HepG2 (cell line): ENCODE data around the gene PSMB3. TPM values are rescaled to one million over a fixed set of nuclear protein-coding genes. Genes with fewer than 3 reads are reported as not detected.

Experiments used
- HOXA9 ChIP-seq: sonication (generic); formaldehyde crosslinking; IDR thresholded peaks from 2 replicates; pipeline ENCODE4 v1.8.1; 2022; ENCODE audit warnings: missing genetic modification reagents, mild to moderate bottlenecking, moderate library complexity, borderline replicate concordance
- IKZF1 ChIP-seq: fragments of 450-650 bp; IDR thresholded peaks from 2 replicates; pipeline ENCODE4 v1.7.1; 2016
- KLF12 ChIP-seq: sonication (generic); formaldehyde crosslinking; IDR thresholded peaks from 2 replicates; pipeline ENCODE4 v1.4.0; 2020; ENCODE audit warnings: missing genetic modification reagents, borderline replicate concordance
- MIER3 ChIP-seq: IDR thresholded peaks from 2 replicates; pipeline ENCODE4 v1.6.1; 2016; ENCODE audit warnings: missing compliant biosample characterization, borderline replicate concordance
- MLLT10 ChIP-seq: sonication (generic); formaldehyde crosslinking; IDR thresholded peaks from 2 replicates; pipeline ENCODE4 v1.4.0; 2020; ENCODE audit warnings: missing genetic modification reagents
- NCOA1 ChIP-seq: sonication (generic); formaldehyde crosslinking; IDR thresholded peaks from 2 replicates; pipeline ENCODE4 v1.9.0; 2021; ENCODE audit warnings: missing genetic modification reagents
- NFE2L2 ChIP-seq: fragments of 150-350 bp; IDR thresholded peaks from 2 replicates; pipeline ENCODE4 v1.6.1; 2014; ENCODE audit warnings: low read length
- NFYC ChIP-seq: IDR thresholded peaks from 2 replicates; pipeline ENCODE4 v1.6.1; 2016; ENCODE audit warnings: missing genetic modification reagents, missing compliant biosample characterization
- NR1H2 ChIP-seq: sonication (generic); formaldehyde crosslinking; IDR thresholded peaks from 2 replicates; pipeline ENCODE4 v1.8.1; 2022; ENCODE audit warnings: low read depth, missing genetic modification reagents, borderline replicate concordance
- RFXAP ChIP-seq: sonication (generic); formaldehyde crosslinking; IDR thresholded peaks from 2 replicates; pipeline ENCODE4 v1.4.0; 2020; ENCODE audit warnings: missing genetic modification reagents, borderline replicate concordance
- SIX4 ChIP-seq: sonication (generic); formaldehyde crosslinking; IDR thresholded peaks from 2 replicates; pipeline ENCODE4 v1.4.0; 2020; ENCODE audit warnings: missing genetic modification reagents
- SSRP1 ChIP-seq: IDR thresholded peaks from 2 replicates; pipeline ENCODE4 v1.6.1; 2016; ENCODE audit warnings: control low read depth
- ZNF337 ChIP-seq: sonication (generic); formaldehyde crosslinking; IDR thresholded peaks from 2 replicates; pipeline ENCODE4 v1.5.1; 2020; ENCODE audit warnings: missing genetic modification reagents, low read depth, mild to moderate bottlenecking, borderline replicate concordance
- ZNF468 ChIP-seq: sonication (generic); formaldehyde crosslinking; IDR thresholded peaks from 2 replicates; pipeline ENCODE4 v1.8.0; 2022; ENCODE audit warnings: mild to moderate bottlenecking, moderate library complexity, missing genetic modification reagents
- ZNF83 ChIP-seq: sonication (generic); formaldehyde crosslinking; IDR thresholded peaks from 2 replicates; pipeline ENCODE4 v1.4.0; 2020; ENCODE audit warnings: missing genetic modification reagents, mild to moderate bottlenecking, borderline replicate concordance
- ZNF879 ChIP-seq: sonication (generic); formaldehyde crosslinking; IDR thresholded peaks from 2 replicates; pipeline ENCODE4 v1.8.1; 2023; ENCODE audit warnings: missing genetic modification reagents
- polyA plus RNA-seq, 8 experiments: library from polyadenylated mRNA; depleted of rRNA in 3 of 8; stranded (reverse) in 7 of 8; unstranded in 1 of 8; fragments of >200 nt; fragmentation: Illumina TruSeq in 4 of 8; extraction: Trizol in 4 of 8; gene quantifications; 2 replicates each; pipeline versions ENCODE4 v1.2.1 to v1.2.3, GENCODE V29; 2011 to 2016; ENCODE audit warnings: low read depth in 4 of 8, missing spikeins in 1 of 8, mixed read lengths in 1 of 8; ENCODE audit not compliant: insufficient read depth in 1 of 8
- total RNA-seq, 5 experiments: library from RNA; depleted of rRNA; stranded (reverse); fragments of >200 nt; fragmentation: Illumina TruSeq; extraction: Trizol; gene quantifications; 2 replicates each; pipeline ENCODE4 v1.2.3, GENCODE V29; 2016; ENCODE audit warnings: low read depth in 1 of 5
- TF ChIP-seq, protein P1 (sequence below): sonication (generic); formaldehyde crosslinking; IDR thresholded peaks from 2 replicates; pipeline ENCODE4 v1.4.0; 2020; ENCODE audit warnings: low read depth, mild to moderate bottlenecking, missing genetic modification reagents
- TF ChIP-seq, protein P2 (sequence below): sonication (generic); formaldehyde crosslinking; IDR thresholded peaks from 2 replicates; pipeline ENCODE4 v1.4.0; 2020; ENCODE audit warnings: mild to moderate bottlenecking, missing genetic modification reagents, borderline replicate concordance
- TF ChIP-seq, protein P3 (sequence below): sonication (generic); formaldehyde crosslinking; conservative IDR thresholded peaks from 2 replicates; pipeline ENCODE4 v1.8.1; 2023; ENCODE audit warnings: missing genetic modification reagents
- TF ChIP-seq, protein P4 (sequence below): sonication (generic); formaldehyde crosslinking; IDR thresholded peaks from 2 replicates; pipeline ENCODE4 v1.4.0; 2020; ENCODE audit warnings: missing genetic modification reagents

The PSMB3 gene
- total and polyA plus RNA-seq, 2 of the 13 experiments (the other 11 are each of a cell fraction or from before 2014, with no cell fraction given): 366 to 517 TPM

DNA sequence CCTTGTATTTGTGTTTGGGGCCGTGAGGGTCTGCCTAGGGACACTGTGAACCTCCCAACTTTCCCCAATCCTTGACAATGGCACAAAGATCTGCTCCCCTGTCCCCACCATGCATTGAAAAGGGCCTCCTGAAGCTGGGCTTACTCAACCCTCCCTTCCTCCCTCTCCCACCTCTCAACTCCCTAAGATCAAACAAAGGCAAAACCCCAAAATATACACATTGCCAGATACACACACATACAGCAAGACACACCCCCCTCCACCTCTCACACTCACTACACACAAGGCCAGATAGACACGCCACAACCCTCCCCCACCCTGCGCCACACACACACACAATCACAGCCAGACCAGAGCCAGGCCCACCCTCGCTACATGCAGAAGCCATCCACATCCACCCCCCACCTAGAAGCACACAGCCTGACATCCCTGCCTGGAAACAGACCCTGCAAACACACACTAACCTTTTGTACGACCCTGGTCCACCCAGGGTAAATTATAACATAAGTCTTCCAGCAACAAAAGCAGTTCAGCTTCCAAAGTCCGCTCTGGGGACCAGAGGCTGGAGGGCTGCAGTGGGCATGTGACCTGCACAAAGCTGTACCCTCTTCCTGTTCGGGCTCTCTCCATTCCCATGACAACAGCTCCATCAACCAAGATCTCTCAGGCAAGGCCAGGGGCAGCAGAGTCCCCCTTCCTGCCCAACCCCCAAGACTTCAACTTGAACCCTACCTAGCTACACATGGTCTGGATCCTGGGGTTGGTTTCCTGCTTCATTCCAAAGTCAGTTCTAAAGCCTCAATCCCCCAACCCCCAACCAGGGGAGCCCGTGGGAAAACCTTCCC is 6.3 kb upstream of the PSMB3 start (continued):
- TF ChIP-seq, protein P1, sequence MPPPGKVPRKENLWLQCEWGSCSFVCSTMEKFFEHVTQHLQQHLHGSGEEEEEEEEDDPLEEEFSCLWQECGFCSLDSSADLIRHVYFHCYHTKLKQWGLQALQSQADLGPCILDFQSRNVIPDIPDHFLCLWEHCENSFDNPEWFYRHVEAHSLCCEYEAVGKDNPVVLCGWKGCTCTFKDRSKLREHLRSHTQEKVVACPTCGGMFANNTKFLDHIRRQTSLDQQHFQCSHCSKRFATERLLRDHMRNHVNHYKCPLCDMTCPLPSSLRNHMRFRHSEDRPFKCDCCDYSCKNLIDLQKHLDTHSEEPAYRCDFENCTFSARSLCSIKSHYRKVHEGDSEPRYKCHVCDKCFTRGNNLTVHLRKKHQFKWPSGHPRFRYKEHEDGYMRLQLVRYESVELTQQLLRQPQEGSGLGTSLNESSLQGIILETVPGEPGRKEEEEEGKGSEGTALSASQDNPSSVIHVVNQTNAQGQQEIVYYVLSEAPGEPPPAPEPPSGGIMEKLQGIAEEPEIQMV (CRISPR knock-in tag): peak; percentile 83
- TF ChIP-seq MIER3 (CRISPR knock-in tag): peak; percentile 69
- no peak for TF ChIP-seq ZNF83 (CRISPR knock-in tag)
- no peak for TF ChIP-seq MLLT10
- TF ChIP-seq SSRP1: peak; percentile 81; the same call in 1 of the 2 replicates
- TF ChIP-seq ZNF879: no peak
- TF ChIP-seq IKZF1: 0 out of 2 replicates have a peak, but pooled peaks have one; percentile 21
- TF ChIP-seq, protein P2, sequence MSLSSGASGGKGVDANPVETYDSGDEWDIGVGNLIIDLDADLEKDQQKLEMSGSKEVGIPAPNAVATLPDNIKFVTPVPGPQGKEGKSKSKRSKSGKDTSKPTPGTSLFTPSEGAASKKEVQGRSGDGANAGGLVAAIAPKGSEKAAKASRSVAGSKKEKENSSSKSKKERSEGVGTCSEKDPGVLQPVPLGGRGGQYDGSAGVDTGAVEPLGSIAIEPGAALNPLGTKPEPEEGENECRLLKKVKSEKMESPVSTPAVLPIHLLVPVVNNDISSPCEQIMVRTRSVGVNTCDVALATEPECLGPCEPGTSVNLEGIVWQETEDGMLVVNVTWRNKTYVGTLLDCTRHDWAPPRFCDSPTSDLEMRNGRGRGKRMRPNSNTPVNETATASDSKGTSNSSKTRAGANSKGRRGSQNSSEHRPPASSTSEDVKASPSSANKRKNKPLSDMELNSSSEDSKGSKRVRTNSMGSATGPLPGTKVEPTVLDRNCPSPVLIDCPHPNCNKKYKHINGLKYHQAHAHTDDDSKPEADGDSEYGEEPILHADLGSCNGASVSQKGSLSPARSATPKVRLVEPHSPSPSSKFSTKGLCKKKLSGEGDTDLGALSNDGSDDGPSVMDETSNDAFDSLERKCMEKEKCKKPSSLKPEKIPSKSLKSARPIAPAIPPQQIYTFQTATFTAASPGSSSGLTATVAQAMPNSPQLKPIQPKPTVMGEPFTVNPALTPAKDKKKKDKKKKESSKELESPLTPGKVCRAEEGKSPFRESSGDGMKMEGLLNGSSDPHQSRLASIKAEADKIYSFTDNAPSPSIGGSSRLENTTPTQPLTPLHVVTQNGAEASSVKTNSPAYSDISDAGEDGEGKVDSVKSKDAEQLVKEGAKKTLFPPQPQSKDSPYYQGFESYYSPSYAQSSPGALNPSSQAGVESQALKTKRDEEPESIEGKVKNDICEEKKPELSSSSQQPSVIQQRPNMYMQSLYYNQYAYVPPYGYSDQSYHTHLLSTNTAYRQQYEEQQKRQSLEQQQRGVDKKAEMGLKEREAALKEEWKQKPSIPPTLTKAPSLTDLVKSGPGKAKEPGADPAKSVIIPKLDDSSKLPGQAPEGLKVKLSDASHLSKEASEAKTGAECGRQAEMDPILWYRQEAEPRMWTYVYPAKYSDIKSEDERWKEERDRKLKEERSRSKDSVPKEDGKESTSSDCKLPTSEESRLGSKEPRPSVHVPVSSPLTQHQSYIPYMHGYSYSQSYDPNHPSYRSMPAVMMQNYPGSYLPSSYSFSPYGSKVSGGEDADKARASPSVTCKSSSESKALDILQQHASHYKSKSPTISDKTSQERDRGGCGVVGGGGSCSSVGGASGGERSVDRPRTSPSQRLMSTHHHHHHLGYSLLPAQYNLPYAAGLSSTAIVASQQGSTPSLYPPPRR: peak; percentile 55; the same call in 1 of the 2 replicates
- TF ChIP-seq NCOA1 (CRISPR knock-in tag): no peak
- 0 out of 2 replicates have a peak, but pooled peaks have one; percentile 55 for TF ChIP-seq HOXA9
- TF ChIP-seq, protein P3, sequence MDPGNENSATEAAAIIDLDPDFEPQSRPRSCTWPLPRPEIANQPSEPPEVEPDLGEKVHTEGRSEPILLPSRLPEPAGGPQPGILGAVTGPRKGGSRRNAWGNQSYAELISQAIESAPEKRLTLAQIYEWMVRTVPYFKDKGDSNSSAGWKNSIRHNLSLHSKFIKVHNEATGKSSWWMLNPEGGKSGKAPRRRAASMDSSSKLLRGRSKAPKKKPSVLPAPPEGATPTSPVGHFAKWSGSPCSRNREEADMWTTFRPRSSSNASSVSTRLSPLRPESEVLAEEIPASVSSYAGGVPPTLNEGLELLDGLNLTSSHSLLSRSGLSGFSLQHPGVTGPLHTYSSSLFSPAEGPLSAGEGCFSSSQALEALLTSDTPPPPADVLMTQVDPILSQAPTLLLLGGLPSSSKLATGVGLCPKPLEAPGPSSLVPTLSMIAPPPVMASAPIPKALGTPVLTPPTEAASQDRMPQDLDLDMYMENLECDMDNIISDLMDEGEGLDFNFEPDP (CRISPR knock-in tag): no peak
- no peak; the same call in 1 of the 2 replicates for TF ChIP-seq NFYC
- peak; percentile 90 for TF ChIP-seq RFXAP (CRISPR knock-in tag)
- TF ChIP-seq ZNF468 (CRISPR knock-in tag): 0 out of 2 replicates have a peak, but pooled peaks have one; percentile 59
- TF ChIP-seq, protein P4, sequence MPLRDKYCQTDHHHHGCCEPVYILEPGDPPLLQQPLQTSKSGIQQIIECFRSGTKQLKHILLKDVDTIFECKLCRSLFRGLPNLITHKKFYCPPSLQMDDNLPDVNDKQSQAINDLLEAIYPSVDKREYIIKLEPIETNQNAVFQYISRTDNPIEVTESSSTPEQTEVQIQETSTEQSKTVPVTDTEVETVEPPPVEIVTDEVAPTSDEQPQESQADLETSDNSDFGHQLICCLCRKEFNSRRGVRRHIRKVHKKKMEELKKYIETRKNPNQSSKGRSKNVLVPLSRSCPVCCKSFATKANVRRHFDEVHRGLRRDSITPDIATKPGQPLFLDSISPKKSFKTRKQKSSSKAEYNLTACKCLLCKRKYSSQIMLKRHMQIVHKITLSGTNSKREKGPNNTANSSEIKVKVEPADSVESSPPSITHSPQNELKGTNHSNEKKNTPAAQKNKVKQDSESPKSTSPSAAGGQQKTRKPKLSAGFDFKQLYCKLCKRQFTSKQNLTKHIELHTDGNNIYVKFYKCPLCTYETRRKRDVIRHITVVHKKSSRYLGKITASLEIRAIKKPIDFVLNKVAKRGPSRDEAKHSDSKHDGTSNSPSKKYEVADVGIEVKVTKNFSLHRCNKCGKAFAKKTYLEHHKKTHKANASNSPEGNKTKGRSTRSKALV (CRISPR knock-in tag): peak; percentile 33; the same call in 1 of the 2 replicates
- no peak for TF ChIP-seq ZNF337 (CRISPR knock-in tag)
- no peak; the same call in 1 of the 2 replicates for TF ChIP-seq KLF12 (CRISPR knock-in tag)
- TF ChIP-seq NR1H2 (CRISPR knock-in tag): no peak
- no peak for TF ChIP-seq NFE2L2
- 0 out of 2 replicates have a peak, but pooled peaks have one; percentile 22 for TF ChIP-seq SIX4 (CRISPR knock-in tag)
